ENCODE data around the gene LCN10.

DNA sequence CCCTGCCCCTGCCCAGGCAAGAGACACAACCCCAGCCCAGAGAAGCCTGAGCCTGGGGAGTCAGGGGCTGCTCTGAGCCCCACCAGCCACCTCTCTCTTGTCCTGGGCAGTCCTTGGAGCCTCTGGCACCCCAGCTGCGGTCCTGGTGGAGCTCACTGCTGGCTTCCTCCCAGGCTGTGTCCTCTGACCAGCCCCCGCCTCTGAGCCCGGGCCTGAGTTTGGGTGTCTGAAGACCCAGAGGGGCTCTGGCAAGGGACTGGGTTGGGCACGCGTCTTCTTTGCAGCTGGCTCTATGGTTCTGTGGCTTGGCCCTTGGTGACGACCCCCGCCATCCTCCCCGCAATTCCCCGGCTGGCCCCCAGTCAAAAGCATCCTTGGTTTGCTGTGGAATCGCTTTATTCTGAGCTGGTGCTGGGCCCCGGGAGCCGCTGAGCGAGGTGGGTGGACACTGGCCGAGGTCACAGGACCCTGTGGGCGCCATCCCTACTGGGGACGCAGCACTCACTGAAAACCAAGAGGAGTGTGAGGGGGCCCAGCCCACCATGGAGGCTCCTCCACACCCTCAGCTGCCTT, 985 bp upstream of the LCN10 start:
- TF ChIP-seq, protein P1, sequence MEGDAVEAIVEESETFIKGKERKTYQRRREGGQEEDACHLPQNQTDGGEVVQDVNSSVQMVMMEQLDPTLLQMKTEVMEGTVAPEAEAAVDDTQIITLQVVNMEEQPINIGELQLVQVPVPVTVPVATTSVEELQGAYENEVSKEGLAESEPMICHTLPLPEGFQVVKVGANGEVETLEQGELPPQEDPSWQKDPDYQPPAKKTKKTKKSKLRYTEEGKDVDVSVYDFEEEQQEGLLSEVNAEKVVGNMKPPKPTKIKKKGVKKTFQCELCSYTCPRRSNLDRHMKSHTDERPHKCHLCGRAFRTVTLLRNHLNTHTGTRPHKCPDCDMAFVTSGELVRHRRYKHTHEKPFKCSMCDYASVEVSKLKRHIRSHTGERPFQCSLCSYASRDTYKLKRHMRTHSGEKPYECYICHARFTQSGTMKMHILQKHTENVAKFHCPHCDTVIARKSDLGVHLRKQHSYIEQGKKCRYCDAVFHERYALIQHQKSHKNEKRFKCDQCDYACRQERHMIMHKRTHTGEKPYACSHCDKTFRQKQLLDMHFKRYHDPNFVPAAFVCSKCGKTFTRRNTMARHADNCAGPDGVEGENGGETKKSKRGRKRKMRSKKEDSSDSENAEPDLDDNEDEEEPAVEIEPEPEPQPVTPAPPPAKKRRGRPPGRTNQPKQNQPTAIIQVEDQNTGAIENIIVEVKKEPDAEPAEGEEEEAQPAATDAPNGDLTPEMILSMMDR (IDR thresholded peaks at IDR 0.05; ENCODE audit: low read depth, low read length): no peak
- no peak for TF ChIP-seq EZH2phosphoT487 (IDR thresholded peaks at IDR 0.05; ENCODE audit: low read depth)

Measured in OCI-LY3 (cell line).